GM19023 (cell line): ENCODE results near the gene TMPRSS15.

ENCODE experiments used
- ATAC-seq: cut with Tn5 transposase; IDR thresholded peaks from one replicate; pipeline ENCODE4 v1.9.1; 2021; ENCODE audit warnings: mild to moderate bottlenecking, moderate library complexity; ENCODE audit not compliant: unreplicated experiment

The TMPRSS15 gene

DNA sequence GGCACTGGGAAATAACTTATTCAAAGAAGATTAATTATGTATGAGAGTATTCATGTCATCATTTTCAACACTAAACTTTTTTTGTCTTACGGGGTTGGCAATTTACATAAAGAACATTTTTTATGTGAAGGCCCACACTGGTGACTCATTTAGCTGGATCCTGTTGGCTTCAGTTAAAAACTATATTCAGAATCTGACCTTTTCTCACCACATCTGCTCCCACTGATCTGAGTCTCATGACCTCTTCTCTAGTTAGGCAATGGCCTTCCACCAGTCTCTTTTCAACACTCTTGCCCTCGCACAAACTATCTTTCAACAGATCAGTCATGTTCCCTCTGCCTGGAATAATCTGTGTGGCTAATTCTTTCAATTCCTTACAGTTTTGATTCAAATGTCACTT, 53.4 kb downstream of the TMPRSS15 start:
- ATAC-seq, result no peak

GRCh38 chr21:18349468-18349867, 54.1 kb downstream of the TMPRSS15 start:
- ATAC-seq, result no peak

DNA sequence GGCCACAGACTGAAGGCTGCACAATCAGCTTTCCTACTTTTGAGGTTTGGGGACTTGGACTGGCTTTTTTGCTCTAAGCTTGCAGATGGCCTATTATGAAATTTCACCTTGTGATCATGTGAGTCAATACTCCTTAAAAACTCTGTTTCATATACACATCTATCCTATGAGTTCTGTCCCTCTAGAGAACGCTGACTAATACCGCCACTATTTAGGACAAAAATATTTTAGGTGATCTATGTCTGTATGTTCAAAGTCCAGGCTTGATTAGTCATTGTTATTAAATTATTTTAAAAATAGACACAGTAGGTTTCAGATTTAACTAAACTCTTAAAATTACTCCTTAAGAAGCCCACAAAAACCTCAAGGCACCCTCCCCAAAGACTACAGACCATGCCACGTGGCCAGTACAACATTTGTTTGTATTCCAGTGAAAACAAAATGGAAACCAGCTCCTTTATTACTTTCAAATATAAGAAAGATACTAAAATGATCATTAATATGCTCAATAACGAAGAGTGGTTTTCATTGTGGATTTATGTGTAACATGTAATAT, 63.1 kb downstream of the TMPRSS15 start:
- ATAC-seq, result no peak

GRCh38 chr21:18335651-18336236, 67.8 kb downstream of the TMPRSS15 start:
- no peak for ATAC-seq

DNA sequence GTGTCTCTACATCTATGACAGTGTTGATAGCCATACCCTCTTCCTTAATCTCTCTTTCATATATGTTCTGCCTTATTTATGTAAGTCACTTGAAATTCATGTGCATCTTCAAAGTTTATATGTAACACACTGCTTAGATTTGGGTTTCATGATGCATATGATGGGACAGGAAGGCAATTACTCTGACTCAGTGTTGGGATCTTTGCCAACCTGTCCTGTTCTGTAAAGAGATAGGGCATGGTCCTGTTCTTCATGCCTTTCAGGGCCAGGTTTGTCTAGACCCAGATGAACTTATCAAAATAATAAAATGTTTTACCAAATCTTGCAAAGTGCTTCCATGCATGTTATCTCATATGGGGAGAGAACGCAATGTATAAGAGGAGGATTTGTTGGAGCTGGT, 69.5 kb downstream of the TMPRSS15 start:
- ATAC-seq, result no peak

DNA sequence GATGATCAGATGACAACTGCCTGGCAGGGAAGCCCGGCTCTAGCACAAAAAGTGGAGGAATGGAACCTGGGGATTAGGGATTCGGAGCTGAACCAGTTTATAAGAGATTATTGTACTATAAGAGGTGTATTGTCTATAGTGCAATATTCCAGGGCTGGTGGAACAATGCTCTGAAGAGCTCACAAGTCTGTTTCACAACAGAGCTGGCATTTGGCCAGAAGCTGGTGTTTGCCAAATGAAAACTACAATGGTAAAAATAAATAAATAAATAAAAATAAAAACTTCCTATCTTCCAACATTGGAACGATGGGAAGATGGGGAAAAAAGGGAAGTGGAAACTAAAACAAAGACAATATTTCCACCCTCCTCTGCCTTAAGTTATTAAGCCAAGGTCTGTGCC, 85.4 kb downstream of the TMPRSS15 start:
- no peak for ATAC-seq

- no peak for ATAC-seq
Observed at GRCh38 chr21:18298228-18298627, 105.4 kb downstream of the TMPRSS15 start.

DNA sequence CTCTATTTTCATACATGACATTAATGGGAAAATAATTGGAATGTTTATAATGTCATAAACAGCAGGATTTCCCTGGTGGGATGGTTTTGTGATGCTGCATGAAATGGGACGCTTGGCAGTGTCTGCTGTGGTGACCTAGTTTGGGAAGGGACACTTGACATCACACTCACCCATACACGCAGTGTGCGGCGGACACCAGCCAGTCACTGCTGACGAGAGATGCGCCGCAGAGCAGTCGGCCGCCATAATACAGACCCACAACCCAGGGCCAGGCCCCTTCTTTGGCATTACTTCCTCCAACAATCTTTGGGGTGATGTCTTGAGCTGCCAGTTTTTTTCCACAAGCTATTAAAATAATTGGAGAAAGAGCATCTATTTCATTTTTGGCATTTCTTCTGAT, 109.5 kb downstream of the TMPRSS15 start:
- no peak for ATAC-seq

DNA sequence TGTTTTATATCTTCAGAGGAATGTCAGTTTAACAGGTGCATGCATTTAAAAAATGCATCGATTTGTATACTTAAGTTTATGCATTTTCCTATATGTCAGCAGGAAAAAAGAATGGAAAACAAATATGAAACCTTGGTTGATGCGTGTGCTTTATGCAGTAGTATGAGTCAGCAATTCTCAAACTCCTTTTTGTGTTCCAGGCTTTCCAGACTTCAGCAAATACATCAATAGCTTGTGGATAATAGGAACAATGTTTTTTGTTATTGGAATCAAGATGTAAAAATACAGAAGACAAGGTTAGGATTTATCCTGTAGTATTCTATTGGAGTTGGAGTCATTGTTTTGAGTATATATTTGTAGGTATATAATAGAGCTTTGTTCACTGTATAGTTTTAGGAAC, 113.7 kb downstream of the TMPRSS15 start:
- ATAC-seq, result no peak

DNA sequence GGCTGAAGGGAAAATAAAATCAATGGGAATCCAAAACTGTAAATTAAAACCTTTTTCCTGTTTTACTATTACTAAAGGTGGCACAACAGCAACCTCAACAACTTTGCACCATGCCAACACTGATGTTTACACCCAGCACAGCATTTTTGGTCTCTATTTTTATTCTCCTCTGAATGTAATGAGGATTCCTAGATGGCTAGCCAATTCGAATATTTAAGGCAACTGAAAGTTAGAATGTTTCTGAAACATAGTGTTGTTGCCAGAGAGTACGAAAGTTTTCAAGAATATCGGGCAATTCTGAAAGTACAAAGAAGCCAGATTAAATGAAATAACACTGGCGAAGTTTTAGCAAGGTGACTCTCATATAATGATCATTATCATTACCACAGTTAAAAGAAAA, 118.2 kb downstream of the TMPRSS15 start:
- no peak for ATAC-seq

DNA sequence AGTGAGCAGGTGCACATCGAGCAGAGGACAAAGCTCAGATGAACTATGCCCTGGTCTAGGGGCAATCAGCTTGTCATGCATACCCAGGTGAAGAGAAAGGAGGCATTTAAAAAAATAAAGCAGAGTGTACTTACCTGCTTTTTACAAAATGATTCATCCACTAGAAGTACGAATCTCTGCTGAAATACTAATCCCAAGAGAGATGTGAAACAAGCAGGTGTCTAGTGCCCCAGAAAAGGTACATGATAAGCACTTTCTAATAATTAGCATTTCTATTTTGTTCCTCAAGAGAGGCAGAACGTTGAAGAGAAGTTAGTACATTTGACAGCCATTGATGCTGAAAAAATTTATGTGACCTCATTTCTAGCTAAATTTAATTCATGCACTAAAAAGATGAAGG, 127.8 kb downstream of the TMPRSS15 start:
- no peak for ATAC-seq

DNA sequence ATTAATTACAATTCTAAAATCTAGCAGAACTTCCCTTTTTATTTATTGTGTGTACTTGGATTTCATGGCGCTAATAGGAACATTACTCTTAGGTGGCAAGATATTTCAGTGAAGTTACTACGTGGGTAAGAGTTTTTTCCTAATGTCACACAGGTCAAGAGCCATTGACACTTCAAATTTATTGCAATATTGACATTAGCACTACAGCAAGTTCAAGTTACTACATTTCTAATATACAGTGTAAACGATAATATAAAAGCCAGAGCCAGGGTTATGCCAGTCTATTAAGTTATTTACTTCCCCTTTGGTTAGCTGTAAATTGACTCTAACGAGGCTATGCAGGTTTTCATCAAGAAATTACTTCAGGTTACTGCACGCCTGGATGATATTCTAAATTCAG, 129.2 kb downstream of the TMPRSS15 start:
- no peak for ATAC-seq

GRCh38 chr21:18273400-18273799, 130.2 kb downstream of the TMPRSS15 start:
- ATAC-seq, result no peak

- no peak for ATAC-seq
Observed at GRCh38 chr21:18269856-18270255, 133.7 kb downstream of the TMPRSS15 start.

- ATAC-seq, result no peak
Observed at GRCh38 chr21:18268906-18269305, 134.7 kb downstream of the TMPRSS15 start.

GRCh38 chr21:18267496-18267895, 136.1 kb downstream of the TMPRSS15 start:
- no peak for ATAC-seq

DNA sequence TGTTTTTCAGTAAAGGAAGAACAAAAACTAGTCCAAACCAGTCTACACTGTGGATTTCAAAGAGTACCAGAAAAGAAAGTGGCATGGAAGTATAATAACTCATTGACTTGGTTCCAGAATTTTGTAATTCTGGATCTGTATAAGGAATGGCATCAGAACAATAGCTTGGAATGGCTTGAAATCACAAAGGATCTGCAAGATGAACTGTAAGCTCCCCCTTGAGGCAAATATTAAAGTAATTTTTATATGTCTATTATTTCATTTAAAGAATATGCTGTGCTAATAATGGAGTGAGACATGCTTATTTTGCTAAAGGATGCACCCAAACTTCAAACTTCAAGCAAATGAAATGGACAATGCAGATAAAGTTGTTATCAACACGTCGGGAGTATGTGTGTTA, 137.6 kb downstream of the TMPRSS15 start:
- ATAC-seq, result no peak

GRCh38 chr21:18253799-18254198, 149.8 kb downstream of the TMPRSS15 start:
- no peak for ATAC-seq

DNA sequence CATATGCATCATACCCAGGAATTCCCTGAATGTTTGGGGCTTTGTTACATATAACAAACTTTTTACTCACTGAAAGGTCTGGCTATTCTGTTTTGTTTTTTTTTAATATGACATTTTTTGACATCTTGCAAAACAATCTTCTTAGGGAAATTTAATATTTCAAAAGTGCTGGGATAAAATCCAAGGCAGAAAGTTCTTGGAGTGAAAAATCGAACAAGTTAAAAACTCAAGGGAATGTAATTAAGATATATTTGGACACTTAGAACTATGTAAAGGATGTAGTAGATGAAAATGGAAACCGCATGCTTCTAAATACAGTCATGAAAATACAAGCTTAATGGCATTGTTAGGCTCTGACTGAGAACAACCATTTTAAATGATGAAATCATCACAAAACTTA, 150.4 kb downstream of the TMPRSS15 start:
- ATAC-seq, result no peak

DNA sequence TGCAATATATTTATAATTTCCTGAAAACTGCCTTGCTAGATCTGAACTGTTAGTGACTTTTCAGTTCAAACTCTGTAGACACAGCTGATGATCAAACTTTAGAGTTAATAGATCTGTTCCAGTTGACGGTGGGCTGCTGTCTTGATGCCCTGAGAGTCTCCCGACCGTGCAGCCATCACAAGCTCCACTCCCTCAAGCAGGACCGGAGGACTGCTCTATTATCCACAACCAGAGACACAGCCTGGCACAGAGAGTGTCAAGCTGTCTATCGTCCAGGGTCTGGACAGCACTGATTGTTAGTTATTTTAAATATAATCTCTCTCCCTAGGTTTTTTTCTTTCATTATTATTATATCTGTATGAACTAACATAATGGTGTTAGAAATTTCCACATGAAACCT, 150.9 kb downstream of the TMPRSS15 start:
- no peak for ATAC-seq

GRCh38 chr21:18252256-18252655, 151.3 kb downstream of the TMPRSS15 start:
- no peak for ATAC-seq

DNA sequence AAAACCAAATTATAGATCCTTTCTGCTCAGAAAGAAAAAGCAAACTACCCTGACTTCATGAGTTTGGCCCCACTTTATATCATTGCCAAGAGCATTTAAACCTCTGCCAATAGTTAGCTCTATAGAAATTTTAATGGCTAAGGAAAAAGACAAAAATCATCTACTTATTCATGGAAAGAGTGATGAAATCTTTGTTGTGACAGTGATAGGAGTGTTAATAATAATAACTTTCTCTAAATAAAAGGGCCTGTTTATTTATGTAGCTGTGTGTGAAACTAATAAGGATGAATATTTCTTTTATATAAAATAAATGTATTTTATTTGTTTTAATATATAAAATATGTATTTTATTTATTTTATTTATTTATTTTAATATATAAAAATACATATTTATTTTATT, 152.5 kb downstream of the TMPRSS15 start:
- no peak for ATAC-seq

DNA sequence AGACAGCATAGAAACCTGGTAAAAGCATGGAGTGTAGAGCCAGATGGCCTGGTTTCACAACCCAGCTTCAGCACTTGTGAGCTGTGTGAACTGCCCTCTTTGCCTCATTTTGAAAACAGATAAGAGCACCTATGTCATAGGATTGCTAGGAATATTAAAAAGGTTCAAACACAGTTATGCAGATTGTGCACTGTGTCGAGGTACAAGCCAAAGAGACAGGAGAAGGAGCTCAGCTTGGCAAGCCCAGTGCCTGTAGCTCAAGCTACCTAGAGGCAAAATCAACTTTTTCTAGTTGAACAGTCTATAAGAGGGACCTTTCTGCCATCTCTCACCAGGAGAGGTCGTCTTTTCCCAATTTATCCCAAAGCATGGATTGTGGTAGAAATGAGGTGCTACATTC, 153.9 kb downstream of the TMPRSS15 start:
- ATAC-seq, result no peak
